Pancreas (tissue), 10 donors: ENCODE results near the gene LY6G5C. TPM values are rescaled to one million over a fixed set of nuclear protein-coding genes. Genes with fewer than 3 reads are reported as not detected.

Experiments
- ATAC-seq, 4 donors: fragments of 200-7000 bp; cut with Tn5 transposase; one replicate each; pipeline versions ENCODE4 v1.8.0 to v1.9.1; 2020; ENCODE audit warnings: mild to moderate bottlenecking in 4 of 4, moderate library complexity in 4 of 4
- DNase-seq, 6 donors: peaks; one replicate each; pipeline ENCODE4 v3.0.0-alpha.2; 2020
- FAIRE-seq: peaks from 2 replicates; lab custom pipeline; 2012; peaks lifted over from hg19 to GRCh38; lab: Jason Lieb, UNC
- H3K27ac ChIP-seq, 4 donors: fragments of 200-600 bp; sonication (generic); 1 replicate in 3 of 4; 2 replicates in 1 of 4; pipeline versions ENCODE4 v1.5.0 to v1.8.0; 2020
- H3K27me3 ChIP-seq, 4 donors: fragments of 200-600 bp; one replicate each; pipeline ENCODE4 v1.8.0; 2021
- H3K36me3 ChIP-seq, 3 donors: fragments of 200-600 bp; sonication (generic) in 1 of 3; one replicate each; pipeline versions ENCODE4 v1.5.0 to v1.8.0; 2020 to 2021
- H3K4me1 ChIP-seq, 3 donors: fragments of 200-600 bp; one replicate each; pipeline ENCODE4 v1.8.0; 2021
- H3K4me3 ChIP-seq, 4 donors: fragments of 200-600 bp; sonication (generic) in 2 of 4; one replicate each; pipeline versions ENCODE4 v1.5.0 to v1.8.0; 2020 to 2021
- H3K9me3 ChIP-seq, 4 donors: fragments of 200-600 bp; one replicate each; pipeline ENCODE4 v1.8.0; 2021
- CTCF ChIP-seq, 4 donors: fragments of 200-600 bp; sonication (generic) in 3 of 4; IDR thresholded peaks; one replicate each; pipeline versions ENCODE4 v1.5.0 to v1.8.0; 2021; ENCODE audit warnings: antibody characterized with exemption in 4 of 4
- WGBS, 2 donors: extraction: QIAGEN DNeasy Blood & Tissue Kit; methylation state at CpG; one replicate each; pipeline ENCODE4 v1.1.7; 2013; 5-methylcytosine and 5-hydroxymethylcytosine counted together
- intact Hi-C, 3 donors: fragments of 100-400 bp; cut with DNase I; formaldehyde crosslinking; loops; one replicate each; pipeline versions ENCODE4 v1.11.1 to v1.14.2; 2022
- polyA plus RNA-seq, 2 donors: library from polyadenylated mRNA; stranded (reverse); fragments of 200-250 nt; gene quantifications; one replicate each; pipeline ENCODE4 v1.2.3, GENCODE V29; 2013
- total RNA-seq, 6 donors: library from RNA; stranded (reverse); fragmentation: NEBNext Ultra II Directional in 4 of 6; extraction: Animal tissue kit (Norgen Biotek cat#: 25700) in 4 of 6; gene quantifications; one replicate each; pipeline versions ENCODE4 v1.2.1 to v1.2.4, GENCODE V29; 2021 to 2023
- donor health status: healthy with polysubstance abuse.
- donor health status: DM: no; HTN: no; CAD: no; lungs with moderate emphysema.
- donor health status: DM: no; HTN: no; CAD: no.
- donor health status: control.
- donor health status: control.
- donor health status: Bipolar disorder and iron deficiency.
- donor health status: DM: yes; HTN: yes; CAD: no.
- donor health status: DM: no; HTN: no; CAD: no.
- donor health status: DM: no; HTN: no; CAD: no.
- donor health status: DM: yes; HTN: yes; CAD: no.

The LY6G5C gene
- total and polyA plus RNA-seq, 8 donors = 1.6 to 2.9 (median 2.4) TPM

- peak overlapping the region; percentile 66 to 80 (median 74) for H3K4me3 ChIP-seq
- H3K4me1 ChIP-seq = peaks cover 11 to 24% (median 23%) of the 10 kb centered on the region in 3 donors
- no peaks in the 10 kb centered on the region for H3K27me3 ChIP-seq
- no peak for TF ChIP-seq CTCF (IDR thresholded peaks at IDR 0.05)
- ATAC-seq (no peak), DNase-seq (no peak), FAIRE-seq (no peak)
- intact Hi-C loops = no loop called here
- no peaks in the 10 kb centered on the region for H3K9me3 ChIP-seq
- WGBS, 2 donors = 3% methylated on average over 15 of the region's 15 CpGs
- peaks cover 4 to 43% (median 21%) of the 10 kb centered on the region in 3 donors for H3K36me3 ChIP-seq
- H3K27ac ChIP-seq = peak overlapping the region; percentile 25 to 80 (median 68)
These were observed 14.4 kb downstream of the LY6G5C start for GRCh38 chr6:31666337-31666965.

GRCh38 chr6:31665501-31666336 lies 15.1 kb downstream of the LY6G5C start, which contains the start of gene CSNK2B:
TSS of gene CSNK2B (plus strand) at chr6:31666080. CDS start at chr6:31666832, 752 bp downstream.
- Histone ChIP-seq H3K4me3 (peak within 1 kb of the TSS; percentile 66 to 80 (median 74)), H3K9me3 (no peaks in the 10 kb centered on the region), H3K36me3 (peaks cover 2 to 37% (median 15%) of the 10 kb centered on the region in 3 donors), H3K27me3 (no peaks in the 10 kb centered on the region), H3K4me1 (peaks cover 11 to 24% (median 23%) of the 10 kb centered on the region in 3 donors), H3K27ac (peak within 1 kb of the TSS; percentile 71 to 90 (median 78))
- FAIRE-seq (no peak), ATAC-seq (peak; percentile 90 to 94 (median 91)), DNase-seq (peak; percentile 93 to 99 (median 97))
- intact Hi-C loops = no loop called here
- WGBS, 2 donors = 0 to 1% methylated on average over 63 of the region's 63 CpGs
- TF ChIP-seq CTCF (IDR thresholded peaks at IDR 0.05) = no peak

DNA sequence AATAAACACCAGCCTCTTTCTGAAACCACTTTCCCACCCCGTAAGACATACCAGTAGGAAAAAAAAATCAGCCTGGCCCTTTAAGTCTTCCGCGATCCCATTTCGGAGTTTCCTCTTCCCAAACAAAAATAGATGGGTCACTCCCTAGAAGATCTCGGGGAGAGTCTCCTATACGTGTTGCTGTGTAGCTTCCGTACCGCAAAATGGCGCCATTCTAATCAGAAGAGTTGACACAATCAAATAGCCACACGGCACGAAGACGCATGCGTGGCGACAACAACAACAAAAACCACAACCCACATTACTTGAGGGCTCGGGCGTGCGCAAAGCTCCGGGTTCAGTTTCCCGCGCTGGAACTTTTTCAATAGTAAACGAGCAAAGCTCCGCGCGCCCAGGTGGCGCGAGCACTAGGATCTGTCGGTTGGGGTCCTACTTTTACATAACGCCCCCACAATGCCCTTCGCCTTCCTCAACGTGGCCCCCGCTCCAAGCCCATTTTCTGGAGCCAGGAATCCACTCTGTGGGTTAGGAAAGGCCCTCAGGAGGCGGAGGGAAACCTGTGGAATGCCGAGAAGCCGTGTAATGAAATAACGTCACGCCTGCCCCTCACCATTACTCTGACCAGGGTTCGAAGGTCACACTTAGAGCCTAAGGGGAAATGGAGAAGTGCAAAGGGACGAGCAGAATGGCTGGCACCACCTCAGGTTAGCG lies 15.9 kb downstream of the LY6G5C start, which contains the start of gene GPANK1:
Gene GPANK1 (minus strand): TSS at position 208 of the 711 bp plus-strand sequence. CDS start 519 bp downstream, outside the sequence.
- Histone ChIP-seq H3K36me3 (peaks cover 0 to 29% (median 14%) of the 10 kb centered on the region in 3 donors), H3K27me3 (no peaks in the 10 kb centered on the region), H3K27ac (peak within 1 kb of the TSS; percentile 71 to 90 (median 78)), H3K4me1 (peaks cover 11 to 24% (median 23%) of the 10 kb centered on the region in 3 donors), H3K9me3 (no peaks in the 10 kb centered on the region), H3K4me3 (peak within 1 kb of the TSS; percentile 66 to 80 (median 74))
- no peak for TF ChIP-seq CTCF (IDR thresholded peaks at IDR 0.05)
- FAIRE-seq = no peak
- ATAC-seq = peak; percentile 73 to 83 (median 74)
- 0 to 1% methylated on average over 39 of the region's 39 CpGs for WGBS, 2 donors
- intact Hi-C loops = no loop called here
- DNase-seq = peak; percentile 83 to 93 (median 86)

DNA sequence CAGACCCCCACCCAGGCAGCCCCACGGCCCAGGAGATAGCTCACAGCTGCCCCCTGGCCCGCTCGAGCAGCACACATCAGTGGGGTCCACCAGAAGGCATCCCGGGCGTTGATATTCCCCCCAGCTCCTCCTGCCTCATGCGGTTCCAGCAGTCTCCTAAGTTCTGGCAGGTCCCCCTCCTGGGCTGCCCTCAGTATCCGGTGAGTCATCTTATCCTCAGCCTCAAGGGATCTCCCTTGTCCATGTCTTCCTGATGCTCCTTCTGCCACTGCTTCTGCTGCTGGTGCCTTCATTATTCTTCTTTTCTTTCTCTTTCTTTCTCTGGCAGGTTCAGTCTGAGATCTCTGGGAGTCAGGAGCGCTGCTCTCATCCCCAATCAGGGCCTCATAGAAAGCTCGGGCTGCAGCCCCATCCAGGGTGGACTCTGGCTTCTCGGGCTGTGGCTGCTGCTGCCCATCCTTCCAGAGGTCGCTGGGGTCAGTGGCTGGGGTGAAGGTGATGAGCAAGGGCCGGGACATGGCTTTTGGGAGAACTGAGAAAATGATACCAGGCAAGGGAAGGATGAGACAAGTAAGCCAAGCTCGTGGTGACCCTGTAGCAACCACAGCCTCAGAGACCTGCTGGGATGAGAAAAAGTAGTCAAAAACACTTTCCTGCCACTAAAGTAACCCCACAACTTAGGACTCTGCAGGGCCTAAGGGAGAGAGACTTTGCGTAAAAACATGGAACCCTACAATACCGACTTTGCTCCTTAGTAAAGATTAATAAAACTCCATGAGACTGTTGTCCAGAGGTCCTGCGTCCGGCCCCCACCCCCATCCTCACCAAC lies 16.7 kb downstream of the LY6G5C start:
- H3K4me1 ChIP-seq = peaks cover 13 to 27% (median 25%) of the 10 kb centered on the region in 3 donors

More for the DNA sequence above, 16.7 kb downstream of the LY6G5C start:
- H3K4me3 ChIP-seq = peak overlapping the region; percentile 66 to 80 (median 74)
- H3K9me3 ChIP-seq = no peaks in the 10 kb centered on the region
- 18% methylated on average over 17 of the region's 17 CpGs for WGBS, 2 donors
- peaks cover 0 to 21% (median 6%) of the 10 kb centered on the region in 3 donors for H3K36me3 ChIP-seq
- FAIRE-seq = no peak
- intact Hi-C loops = no loop called here
- H3K27ac ChIP-seq = peak overlapping the region; percentile 71 to 90 (median 78)
- TF ChIP-seq CTCF (IDR thresholded peaks at IDR 0.05) = no peak
- ATAC-seq = no peak
- peak in 1 of 6 donors; percentile 33 for DNase-seq
- H3K27me3 ChIP-seq = no peaks in the 10 kb centered on the region
